Measurements from ENCODE around the gene FCN1. TPM values are rescaled to one million over a fixed set of nuclear protein-coding genes. Genes with fewer than 3 reads are reported as not detected.

The FCN1 gene
- polyA plus RNA-seq, 1 donor (not counting 4 experiments of a cell fraction or from before 2014, with no cell fraction given) = not detected

- Histone ChIP-seq H3K27ac (ENCODE audit: control insufficient read depth, insufficient read depth, low read length) (no peak overlapping the region), H3K4me2 (ENCODE audit: control insufficient read depth, extremely low read depth, insufficient read depth, low read depth, low read length) (no peak overlapping the region), H4K20me1 (ENCODE audit: control insufficient read depth, extremely low read depth, insufficient read depth, low read length) (no peaks in the 10 kb centered on the region), H3K9me3 (ENCODE audit: control insufficient read depth, low read depth, low read length) (no peaks in the 10 kb centered on the region), H3K9me1 (ENCODE audit: control insufficient read depth, extremely low read depth, insufficient read depth, low read length) (no peaks in the 10 kb centered on the region), H3K4me1 (ENCODE audit: control insufficient read depth, extremely low read depth, insufficient read depth, low read length) (no peaks in the 10 kb centered on the region), H3K27me3 (ENCODE audit: control insufficient read depth, extremely low read depth, insufficient read depth, low read length) (peaks cover 4% of the 10 kb centered on the region), H2AFZ (ENCODE audit: control insufficient read depth, low read length) (no peak overlapping the region), H3K9ac (ENCODE audit: control insufficient read depth, extremely low read depth, insufficient read depth, low read length) (no peak overlapping the region), H3K4me3 (ENCODE audit: control insufficient read depth in 2 of 3, extremely low read depth in 1 of 3, insufficient read depth in 2 of 3, low read depth in 1 of 3, low read length in 3 of 3) (no peak overlapping the region), H3K79me2 (ENCODE audit: control insufficient read depth, insufficient read depth, low read length) (no peaks in the 10 kb centered on the region), H3K36me3 (ENCODE audit: control insufficient read depth in 2 of 2, extremely low read depth in 1 of 2, insufficient read depth in 2 of 2, low read length in 2 of 2) (no peaks in the 10 kb centered on the region)
- TF ChIP-seq EZH2 (IDR thresholded peaks at IDR 0.05; ENCODE audit: low read length) (no peak), CTCF (optimal IDR thresholded peaks at IDR 0.05 in 1 of 3, IDR thresholded peaks at IDR 0.05 in 1 of 3, conservative IDR thresholded peaks at IDR 0.05 in 1 of 3; ENCODE audit: extremely low read depth in 1 of 3, insufficient read depth in 2 of 3, low read length in 3 of 3) (no peak)
- DNase-seq (ENCODE audit: low read depth, low spot score) (no peak), FAIRE-seq (no peak)
- dilution Hi-C loops (cut with MboI; ENCODE audit: extremely low pct_ligation_motif_present, low sequenced_read_pairs) = no loop called here
Observed at GRCh38 chr9:134962973-134963364, 45.3 kb upstream of the FCN1 start.

- dilution Hi-C loops (cut with MboI; ENCODE audit: extremely low pct_ligation_motif_present, low sequenced_read_pairs) = no loop called here
- no peaks in the 10 kb centered on the region for H3K9me1 ChIP-seq (ENCODE audit: control insufficient read depth, extremely low read depth, insufficient read depth, low read length)
- H3K27me3 ChIP-seq (ENCODE audit: control insufficient read depth, extremely low read depth, insufficient read depth, low read length) = peaks cover 3% of the 10 kb centered on the region
- no peak for DNase-seq (ENCODE audit: low read depth, low spot score)
- no peak overlapping the region for H3K9ac ChIP-seq (ENCODE audit: control insufficient read depth, extremely low read depth, insufficient read depth, low read length)
- no peak for FAIRE-seq
- no peak for TF ChIP-seq CTCF (optimal IDR thresholded peaks at IDR 0.05 in 1 of 3, IDR thresholded peaks at IDR 0.05 in 1 of 3, conservative IDR thresholded peaks at IDR 0.05 in 1 of 3; ENCODE audit: extremely low read depth in 1 of 3, insufficient read depth in 2 of 3, low read length in 3 of 3)
- no peak for TF ChIP-seq EZH2 (IDR thresholded peaks at IDR 0.05; ENCODE audit: low read length)
- no peaks in the 10 kb centered on the region for H4K20me1 ChIP-seq (ENCODE audit: control insufficient read depth, extremely low read depth, insufficient read depth, low read length)
- no peaks in the 10 kb centered on the region for H3K79me2 ChIP-seq (ENCODE audit: control insufficient read depth, insufficient read depth, low read length)
- H2AFZ ChIP-seq (ENCODE audit: control insufficient read depth, low read length) = no peak overlapping the region
- no peak overlapping the region for H3K27ac ChIP-seq (ENCODE audit: control insufficient read depth, insufficient read depth, low read length)
- H3K4me3 ChIP-seq (ENCODE audit: control insufficient read depth in 2 of 3, extremely low read depth in 1 of 3, insufficient read depth in 2 of 3, low read depth in 1 of 3, low read length in 3 of 3) = no peak overlapping the region
- H3K4me2 ChIP-seq (ENCODE audit: control insufficient read depth, extremely low read depth, insufficient read depth, low read depth, low read length) = no peak overlapping the region
- no peaks in the 10 kb centered on the region for H3K4me1 ChIP-seq (ENCODE audit: control insufficient read depth, extremely low read depth, insufficient read depth, low read length)
- no peaks in the 10 kb centered on the region for H3K9me3 ChIP-seq (ENCODE audit: control insufficient read depth, low read depth, low read length)
- H3K36me3 ChIP-seq (ENCODE audit: control insufficient read depth in 2 of 2, extremely low read depth in 1 of 2, insufficient read depth in 2 of 2, low read length in 2 of 2) = no peaks in the 10 kb centered on the region
Observed at GRCh38 chr9:134962065-134962972, 44.6 kb upstream of the FCN1 start.

Data from keratinocyte (primary cell).